ENCODE measurements around the gene LYRM4.

GRCh38 chr6:5197084-5197483 is 63.7 kb downstream of the LYRM4 start:
- TF ChIP-seq SMC3 (conservative IDR thresholded peaks at IDR 0.05; ENCODE audit: poor library complexity): no peak
- no peak for TF ChIP-seq TAF1 (IDR thresholded peaks at IDR 0.05; ENCODE audit: low read depth)

All from neural cell (in vitro differentiated cells).